GM10248 (cell line): Measurements from ENCODE around the gene RRAD.

ENCODE experiments used
- CTCF ChIA-PET: fragments of 300-600 bp; sonication (Branson Sonifier 250); formaldehyde crosslinking; extraction: SDS; loops from one replicate; lab custom pipeline; 2021; ENCODE audit warnings: antibody characterized with exemption; lab: Yijun Ruan, JAX
- POLR2A ChIA-PET: fragments of 350-650 bp; sonication (Branson Sonifier 250); formaldehyde crosslinking; extraction: SDS; loops from one replicate; lab custom pipeline; 2020; ENCODE audit warnings: antibody characterized with exemption; lab: Yijun Ruan, JAX
- DNase-seq: peaks from one replicate; pipeline ENCODE4 v3.0.0; 2012; ENCODE audit errors: extremely low spot score
- CTCF ChIP-seq: IDR thresholded peaks from 2 replicates; pipeline ENCODE4 v1.5.1; 2012; ENCODE audit warnings: mild to moderate bottlenecking, low read depth; ENCODE audit errors: extremely low read depth, missing control alignments, control extremely low read depth

RRAD gene

GRCh38 chr16:66924527-66925321 lies 611 bp downstream of the RRAD start:
- peak; percentile 60 for TF ChIP-seq CTCF
- ChIA-PET CTCF (interaction anchor here (0.6 to 6.0 kb wide), 6 partner anchors 11 to 44 kb away, joined by 3 to 115 read pairs (median 3); partner anchors contain the start of gene PDP2), POLR2A (no interaction called here)
- DNase-seq, result peak; percentile 83

DNA sequence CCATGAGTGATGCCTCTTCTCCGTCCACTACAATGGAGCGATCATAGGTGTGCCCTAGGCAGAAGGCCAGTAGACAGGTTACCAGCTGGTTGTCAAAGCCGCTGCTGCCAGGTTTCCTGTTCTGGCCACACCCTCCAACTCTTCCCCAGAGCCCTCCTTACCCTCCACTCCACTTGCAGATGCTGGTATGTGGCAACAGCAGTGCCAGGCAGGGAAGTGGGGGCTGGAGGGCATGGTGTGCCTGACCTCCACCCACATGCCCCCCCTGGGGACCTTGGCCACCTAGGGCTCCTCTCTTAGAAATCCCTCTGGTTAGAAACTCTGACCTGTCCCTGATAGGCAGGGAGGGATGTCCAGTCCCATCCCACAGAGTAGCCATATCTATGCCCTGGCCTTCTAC lies 1.5 kb downstream of the RRAD start:
- ChIA-PET POLR2A (no interaction called here), CTCF (interaction anchor here (1.4 to 6.0 kb wide), 2 partner anchors 13 to 28 kb away, joined by 3 to 115 read pairs; no protein-coding TSS in a partner anchor)
- no peak for TF ChIP-seq CTCF
- DNase-seq, result no peak

GRCh38 chr16:66923247-66923731 lies 2.0 kb downstream of the RRAD start:
- no peak for TF ChIP-seq CTCF
- POLR2A ChIA-PET, result no interaction called here
- CTCF ChIA-PET, result interaction anchor here (1.4 to 6.0 kb wide), 3 partner anchors 13 to 28 kb away, joined by 3 to 115 read pairs (median 8); no protein-coding TSS in a partner anchor
- no peak for DNase-seq

- DNase-seq, result no peak
- CTCF ChIA-PET, result interaction anchor here (1.0 to 2.9 kb wide), 3 partner anchors 11 to 26 kb away, joined by 3 to 8 read pairs (median 6); no protein-coding TSS in a partner anchor
- TF ChIP-seq CTCF, result no peak
- POLR2A ChIA-PET, result no interaction called here
Observed at GRCh38 chr16:66921729-66922450, 3.4 kb downstream of the RRAD start.

DNA sequence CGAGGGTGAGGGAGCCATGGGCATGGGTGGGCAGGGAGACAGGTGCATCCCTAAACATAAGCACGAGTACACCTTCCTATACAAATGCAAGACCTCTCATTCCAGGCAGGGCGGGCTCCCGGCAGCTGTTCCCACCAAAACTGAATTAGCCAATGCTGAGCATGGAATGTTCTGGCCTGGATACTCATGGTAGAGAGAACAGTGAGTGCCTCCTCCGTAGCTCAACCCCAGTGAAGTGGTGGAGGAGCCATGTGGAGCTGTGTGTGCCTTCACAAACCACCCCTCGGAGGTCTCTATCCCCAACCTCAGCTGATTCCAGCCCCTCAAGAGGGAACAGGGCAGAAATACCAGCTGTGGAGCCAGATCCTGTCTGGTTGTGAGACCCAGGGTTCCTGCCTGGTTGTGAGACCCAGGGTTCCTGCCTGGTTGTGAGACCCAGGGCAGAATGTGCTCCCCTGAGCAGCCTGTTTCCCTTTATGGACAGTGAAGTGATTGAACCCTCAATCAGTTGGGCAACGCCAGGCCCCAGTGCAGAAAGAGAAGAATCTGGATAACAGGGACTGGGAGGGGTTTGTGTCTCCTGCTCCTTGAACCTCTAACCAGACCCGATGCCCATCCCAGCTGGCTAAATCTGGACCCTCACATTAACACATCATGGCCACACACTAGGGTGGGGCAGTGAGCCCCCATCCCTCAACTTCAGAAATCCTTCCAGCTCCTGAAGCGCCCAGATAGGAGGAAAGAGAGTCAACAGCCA lies 4.2 kb downstream of the RRAD start:
- DNase-seq, result no peak
- ChIA-PET CTCF (interaction anchor here (0.9 to 2.9 kb wide), 5 partner anchors 11 to 29 kb away, joined by 3 to 9 read pairs (median 6); no protein-coding TSS in a partner anchor), POLR2A (no interaction called here)
- TF ChIP-seq CTCF, result no peak

- no peak for DNase-seq
- ChIA-PET CTCF (interaction anchor here (0.9 to 4.3 kb wide), 7 partner anchors 7 to 52 kb away, joined by 3 to 28 read pairs (median 6); no protein-coding TSS in a partner anchor), POLR2A (no interaction called here)
- no peak for TF ChIP-seq CTCF
Observed at GRCh38 chr16:66920299-66920590, 5.1 kb downstream of the RRAD start.
